Activated T-helper 1 cell treated with anti-CD3 and anti-CD28 coated beads, Interleukin-12 subunit alpha, Interleukin-12 subunit beta, Interleukin-2, Interleukin-4 antibody, amounts not matched to agents 30 ng/mL and 10 ng/mL and 1 ng/mL, durations not matched to agents 14 hours and 24 hours and 36 hours (primary cell): Measurements from ENCODE around the gene THRAP3. TPM values are rescaled to one million over a fixed set of nuclear protein-coding genes. Genes with fewer than 3 reads are reported as not detected.

Experiments used
- DNase-seq: peaks from one replicate; pipeline ENCODE4 v3.0.0; 2021; ENCODE audit warnings: low spot score
- H3K27ac Mint-ChIP-seq: one replicate; pipeline ENCODE4 v1.8.0; 2021; ENCODE audit warnings: mild to moderate bottlenecking, mixed read lengths
- H3K27me3 Mint-ChIP-seq: one replicate; pipeline ENCODE4 v1.8.0; 2022; ENCODE audit warnings: mild to moderate bottlenecking, moderate library complexity, mixed read lengths; ENCODE audit not compliant: insufficient read depth
- H3K36me3 Mint-ChIP-seq: one replicate; pipeline ENCODE4 v1.8.0; 2021; ENCODE audit warnings: low read depth, mixed read lengths
- H3K4me1 Mint-ChIP-seq: one replicate; pipeline ENCODE4 v1.8.0; 2021; ENCODE audit warnings: low read depth, mixed read lengths
- H3K4me3 Mint-ChIP-seq: one replicate; pipeline ENCODE4 v1.8.0; 2021; ENCODE audit warnings: mild to moderate bottlenecking, moderate library complexity, mixed read lengths
- H3K9me3 Mint-ChIP-seq: one replicate; pipeline ENCODE4 v1.8.0; 2021; ENCODE audit warnings: mixed read lengths
- intact Hi-C: fragments of 100-400 bp; cut with micrococcal nuclease; formaldehyde crosslinking; loops from one replicate; pipeline ENCODE4 v1.15.1; 2024
- total RNA-seq: library from RNA; stranded (reverse); gene quantifications from 2 replicates; pipeline ENCODE4 v1.2.3, GENCODE V29; 2022

THRAP3 gene
- total RNA-seq, 1 donor from 2014 or later = 147 TPM

GRCh38 chr1:36273024-36273423, 48.8 kb downstream of the THRAP3 start:
- Mint-ChIP-seq H3K27ac (no peak overlapping the region), H3K4me1 (peaks cover 6% of the 10 kb centered on the region), H3K9me3 (no peaks in the 10 kb centered on the region), H3K4me3 (no peak overlapping the region), H3K36me3 (peaks cover 25% of the 10 kb centered on the region), H3K27me3 (no peaks in the 10 kb centered on the region)
- intact Hi-C loops = no loop called here
- DNase-seq = no peak

GRCh38 chr1:36274201-36274600, 50.0 kb downstream of the THRAP3 start:
- H3K4me1 Mint-ChIP-seq = peaks cover 10% of the 10 kb centered on the region
- DNase-seq = no peak
- H3K9me3 Mint-ChIP-seq = no peaks in the 10 kb centered on the region
- no peaks in the 10 kb centered on the region for H3K27me3 Mint-ChIP-seq
- intact Hi-C loops = no loop called here
- no peak overlapping the region for H3K27ac Mint-ChIP-seq
- peaks cover 20% of the 10 kb centered on the region for H3K36me3 Mint-ChIP-seq
- H3K4me3 Mint-ChIP-seq = no peak overlapping the region

GRCh38 chr1:36276688-36277087, 52.4 kb downstream of the THRAP3 start:
- Mint-ChIP-seq H3K27me3 (no peaks in the 10 kb centered on the region), H3K4me3 (no peak overlapping the region), H3K27ac (no peak overlapping the region), H3K9me3 (no peaks in the 10 kb centered on the region), H3K36me3 (peaks cover 17% of the 10 kb centered on the region), H3K4me1 (peaks cover 33% of the 10 kb centered on the region)
- intact Hi-C loops = no loop called here
- DNase-seq = no peak

GRCh38 chr1:36279110-36279788, 55.0 kb downstream of the THRAP3 start:
- peaks cover 15% of the 10 kb centered on the region for H3K36me3 Mint-ChIP-seq
- no peaks in the 10 kb centered on the region for H3K9me3 Mint-ChIP-seq
- no peak for DNase-seq
- no peak overlapping the region for H3K4me3 Mint-ChIP-seq
- no peaks in the 10 kb centered on the region for H3K27me3 Mint-ChIP-seq
- intact Hi-C loops = no loop called here
- H3K4me1 Mint-ChIP-seq = peaks cover 42% of the 10 kb centered on the region
- H3K27ac Mint-ChIP-seq = peak overlapping the region; percentile 43

- Mint-ChIP-seq H3K27me3 (no peaks in the 10 kb centered on the region), H3K4me1 (peaks cover 45% of the 10 kb centered on the region), H3K27ac (peak overlapping the region; percentile 73), H3K4me3 (no peak overlapping the region), H3K9me3 (no peaks in the 10 kb centered on the region), H3K36me3 (peaks cover 16% of the 10 kb centered on the region)
- DNase-seq = no peak
- intact Hi-C loops = loop anchor here (5.0 kb wide), 1 partner anchor 193 kb away; the partner anchor contains the start of gene ADPRS
These were observed 55.6 kb downstream of the THRAP3 start for GRCh38 chr1:36279789-36280296.

GRCh38 chr1:36284061-36284460, 59.8 kb downstream of the THRAP3 start:
- Mint-ChIP-seq H3K27ac (peak overlapping the region; percentile 61), H3K27me3 (no peaks in the 10 kb centered on the region), H3K36me3 (peaks cover 46% of the 10 kb centered on the region), H3K4me3 (no peak overlapping the region), H3K9me3 (no peaks in the 10 kb centered on the region), H3K4me1 (peaks cover 57% of the 10 kb centered on the region)
- intact Hi-C loops = loop anchor here (5.0 kb wide), 1 partner anchor 197 kb away; the partner anchor contains the start of gene ADPRS
- DNase-seq = no peak

- Mint-ChIP-seq H3K36me3 (peaks cover 48% of the 10 kb centered on the region), H3K4me3 (no peak overlapping the region), H3K9me3 (no peaks in the 10 kb centered on the region), H3K4me1 (peaks cover 52% of the 10 kb centered on the region), H3K27me3 (no peaks in the 10 kb centered on the region), H3K27ac (peak overlapping the region; percentile 61)
- intact Hi-C loops = loop anchor here (5.0 kb wide), 1 partner anchor 197 kb away; the partner anchor contains the start of gene ADPRS
- no peak for DNase-seq
These were observed 60.3 kb downstream of the THRAP3 start for GRCh38 chr1:36284517-36284916.

GRCh38 chr1:36285443-36286101, 61.3 kb downstream of the THRAP3 start:
- H3K27ac Mint-ChIP-seq = peak overlapping the region; percentile 63
- intact Hi-C loops = loop anchor here (1.0 kb wide), 5 partner anchors 61 to 186 kb away; partner anchors contain the start of genes THRAP3 and TRAPPC3
- peaks cover 54% of the 10 kb centered on the region for H3K36me3 Mint-ChIP-seq
- DNase-seq = peak; percentile 53
- H3K27me3 Mint-ChIP-seq = no peaks in the 10 kb centered on the region
- no peaks in the 10 kb centered on the region for H3K9me3 Mint-ChIP-seq
- H3K4me1 Mint-ChIP-seq = peaks cover 42% of the 10 kb centered on the region
- H3K4me3 Mint-ChIP-seq = no peak overlapping the region

GRCh38 chr1:36286802-36287201, 62.6 kb downstream of the THRAP3 start:
- Mint-ChIP-seq H3K27ac (no peak overlapping the region), H3K9me3 (no peaks in the 10 kb centered on the region), H3K4me3 (no peak overlapping the region), H3K27me3 (no peaks in the 10 kb centered on the region), H3K36me3 (peaks cover 63% of the 10 kb centered on the region), H3K4me1 (peaks cover 37% of the 10 kb centered on the region)
- DNase-seq = no peak
- intact Hi-C loops = no loop called here

- no peaks in the 10 kb centered on the region for H3K9me3 Mint-ChIP-seq
- no peak overlapping the region for H3K4me3 Mint-ChIP-seq
- peaks cover 64% of the 10 kb centered on the region for H3K36me3 Mint-ChIP-seq
- intact Hi-C loops = no loop called here
- peak overlapping the region; percentile 29 for H3K27ac Mint-ChIP-seq
- peaks cover 33% of the 10 kb centered on the region for H3K4me1 Mint-ChIP-seq
- no peak for DNase-seq
- H3K27me3 Mint-ChIP-seq = no peaks in the 10 kb centered on the region
These were observed 63.4 kb downstream of the THRAP3 start for GRCh38 chr1:36287595-36287994.

GRCh38 chr1:36295390-36295789, 71.1 kb downstream of the THRAP3 start:
- Mint-ChIP-seq H3K4me1 (peaks cover 15% of the 10 kb centered on the region), H3K27ac (peak overlapping the region; percentile 19), H3K4me3 (no peak overlapping the region), H3K9me3 (no peaks in the 10 kb centered on the region), H3K27me3 (no peaks in the 10 kb centered on the region), H3K36me3 (peaks cover 47% of the 10 kb centered on the region)
- intact Hi-C loops = no loop called here
- no peak for DNase-seq

- intact Hi-C loops = no loop called here
- peaks cover 18% of the 10 kb centered on the region for H3K4me1 Mint-ChIP-seq
- no peaks in the 10 kb centered on the region for H3K27me3 Mint-ChIP-seq
- no peak for DNase-seq
- H3K27ac Mint-ChIP-seq = peak overlapping the region; percentile 6
- H3K9me3 Mint-ChIP-seq = no peaks in the 10 kb centered on the region
- peaks cover 48% of the 10 kb centered on the region for H3K36me3 Mint-ChIP-seq
- no peak overlapping the region for H3K4me3 Mint-ChIP-seq
These were observed 72.8 kb downstream of the THRAP3 start for GRCh38 chr1:36297062-36297461.

- Mint-ChIP-seq H3K4me3 (no peak overlapping the region), H3K4me1 (peaks cover 26% of the 10 kb centered on the region), H3K9me3 (no peaks in the 10 kb centered on the region), H3K27ac (no peak overlapping the region), H3K27me3 (no peaks in the 10 kb centered on the region), H3K36me3 (peaks cover 53% of the 10 kb centered on the region)
- no peak for DNase-seq
- intact Hi-C loops = no loop called here
These were observed 74.4 kb downstream of the THRAP3 start for GRCh38 chr1:36298640-36299039.
